Muscle of arm (tissue), 14 donors: ENCODE measurements around the gene ABCA1. TPM values are rescaled to one million over a fixed set of nuclear protein-coding genes. Genes with fewer than 3 reads are reported as not detected.
A peak's percentile ranks its signal among the peaks of the same experiment; 100 is the strongest.
"Not testable (repeated sequence)": the region's sequence is repeated elsewhere in the genome, so short reads cannot be mapped to it uniquely, and the experiment has no call there.

Experiments
- DNase-seq: peaks from one replicate; pipeline ENCODE4 v3.0.0-alpha.2; 2013
- long read RNA-seq, 11 donors: transcript quantifications; one replicate each; lab custom pipeline, GENCODE V29; 2026
- polyA plus RNA-seq, 12 donors: library from polyadenylated mRNA; unstranded; fragments of 120-200 nt; gene quantifications; one replicate each; pipeline ENCODE4 v1.2.1, GENCODE V29; 2013; ENCODE audit not compliant: insufficient read length in 12 of 12

Gene ABCA1, protein sequence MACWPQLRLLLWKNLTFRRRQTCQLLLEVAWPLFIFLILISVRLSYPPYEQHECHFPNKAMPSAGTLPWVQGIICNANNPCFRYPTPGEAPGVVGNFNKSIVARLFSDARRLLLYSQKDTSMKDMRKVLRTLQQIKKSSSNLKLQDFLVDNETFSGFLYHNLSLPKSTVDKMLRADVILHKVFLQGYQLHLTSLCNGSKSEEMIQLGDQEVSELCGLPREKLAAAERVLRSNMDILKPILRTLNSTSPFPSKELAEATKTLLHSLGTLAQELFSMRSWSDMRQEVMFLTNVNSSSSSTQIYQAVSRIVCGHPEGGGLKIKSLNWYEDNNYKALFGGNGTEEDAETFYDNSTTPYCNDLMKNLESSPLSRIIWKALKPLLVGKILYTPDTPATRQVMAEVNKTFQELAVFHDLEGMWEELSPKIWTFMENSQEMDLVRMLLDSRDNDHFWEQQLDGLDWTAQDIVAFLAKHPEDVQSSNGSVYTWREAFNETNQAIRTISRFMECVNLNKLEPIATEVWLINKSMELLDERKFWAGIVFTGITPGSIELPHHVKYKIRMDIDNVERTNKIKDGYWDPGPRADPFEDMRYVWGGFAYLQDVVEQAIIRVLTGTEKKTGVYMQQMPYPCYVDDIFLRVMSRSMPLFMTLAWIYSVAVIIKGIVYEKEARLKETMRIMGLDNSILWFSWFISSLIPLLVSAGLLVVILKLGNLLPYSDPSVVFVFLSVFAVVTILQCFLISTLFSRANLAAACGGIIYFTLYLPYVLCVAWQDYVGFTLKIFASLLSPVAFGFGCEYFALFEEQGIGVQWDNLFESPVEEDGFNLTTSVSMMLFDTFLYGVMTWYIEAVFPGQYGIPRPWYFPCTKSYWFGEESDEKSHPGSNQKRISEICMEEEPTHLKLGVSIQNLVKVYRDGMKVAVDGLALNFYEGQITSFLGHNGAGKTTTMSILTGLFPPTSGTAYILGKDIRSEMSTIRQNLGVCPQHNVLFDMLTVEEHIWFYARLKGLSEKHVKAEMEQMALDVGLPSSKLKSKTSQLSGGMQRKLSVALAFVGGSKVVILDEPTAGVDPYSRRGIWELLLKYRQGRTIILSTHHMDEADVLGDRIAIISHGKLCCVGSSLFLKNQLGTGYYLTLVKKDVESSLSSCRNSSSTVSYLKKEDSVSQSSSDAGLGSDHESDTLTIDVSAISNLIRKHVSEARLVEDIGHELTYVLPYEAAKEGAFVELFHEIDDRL (N-terminal part only)
- polyA plus RNA-seq, result 10 to 100 TPM in 1 of 12 donors, 1 to 10 TPM in 10, not detected in 1; 3.9 to 10.8 (median 6.0) TPM
- long read RNA-seq, donor 1, result 0 reads
- long read RNA-seq, donor 2, result 0 reads
- long read RNA-seq, donor 3, result 0 reads
- long read RNA-seq, donor 4, result 0 reads
- long read RNA-seq, donor 5, result 0 reads
- long read RNA-seq, donor 6, result 0 reads
- long read RNA-seq, donor 7, result 0 reads
- long read RNA-seq, donor 8, result 0 reads
- long read RNA-seq, donor 9, partial matches to known transcripts, result 11 of 16 reads
- long read RNA-seq, donor 9, other reads (novel, unspliced or antisense), result 5 of 16 reads
- long read RNA-seq, donor 10, result 0 reads
- long read RNA-seq, donor 11, result 0 reads

DNA sequence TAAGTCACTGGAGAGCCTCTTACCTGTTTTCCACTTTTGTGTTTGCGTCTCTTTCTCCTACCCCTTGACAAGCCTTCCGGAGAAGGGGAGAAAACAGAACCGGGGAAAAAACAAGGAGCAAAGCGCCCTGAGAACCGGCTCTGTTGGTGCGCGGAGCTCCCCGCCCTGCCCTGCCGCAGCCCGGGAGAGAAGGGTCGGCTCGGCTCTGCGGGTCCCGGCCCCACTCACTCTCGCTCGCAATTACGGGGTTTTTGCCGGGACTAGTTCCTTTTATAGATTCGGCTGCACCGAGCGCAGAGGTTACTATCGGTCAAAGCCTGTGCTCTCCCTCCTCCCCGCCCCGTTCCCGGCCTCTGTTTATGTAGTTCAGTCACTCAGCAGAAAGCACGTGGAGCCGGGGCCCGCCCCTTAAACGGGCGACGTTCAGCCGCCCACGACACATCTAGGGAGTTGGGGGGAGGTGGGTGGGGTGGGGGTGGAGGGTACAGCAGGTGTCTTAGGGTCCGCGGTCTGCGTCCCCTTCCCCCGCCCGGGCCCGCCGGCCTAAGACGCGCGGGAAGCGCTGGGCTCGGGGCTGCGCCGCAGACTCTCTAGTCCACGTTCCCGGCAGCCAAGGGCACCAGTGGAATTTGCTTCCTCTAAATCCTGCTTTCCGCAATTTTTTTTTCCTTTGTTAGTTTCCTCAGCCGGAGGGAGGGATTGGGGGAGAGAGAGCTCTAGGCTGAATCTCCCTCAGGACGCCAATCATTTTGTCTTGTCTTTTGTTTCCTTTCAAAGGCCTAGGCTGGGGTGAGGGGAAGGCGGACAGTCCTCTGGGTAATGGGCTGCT lies at the start of gene ABCA1:
Gene ABCA1 (minus strand): TSS at position 244 of the 829 bp plus-strand sequence. CDS start 24,476 bp downstream, outside the sequence.
- peak; percentile 89 for DNase-seq

DNA sequence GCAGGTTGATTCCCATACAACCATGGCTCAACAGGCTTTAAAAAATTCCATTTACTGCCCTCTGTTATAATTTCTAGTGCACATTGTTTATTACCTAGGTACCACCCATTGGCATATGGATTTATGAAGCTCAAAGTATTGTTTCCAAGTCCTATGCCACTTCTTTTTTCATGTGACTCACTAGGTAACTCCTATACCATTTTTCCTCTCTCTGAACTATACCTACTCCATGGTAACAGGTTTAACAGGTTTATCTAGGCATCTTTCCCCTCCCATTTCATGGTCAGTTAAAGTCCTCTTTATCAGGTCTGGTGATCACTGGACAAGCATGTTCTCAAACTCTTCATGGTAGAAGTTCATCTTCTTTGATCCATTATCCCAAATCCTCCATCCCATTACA lies 49.6 kb upstream of the ABCA1 start:
- no peak for DNase-seq

DNA sequence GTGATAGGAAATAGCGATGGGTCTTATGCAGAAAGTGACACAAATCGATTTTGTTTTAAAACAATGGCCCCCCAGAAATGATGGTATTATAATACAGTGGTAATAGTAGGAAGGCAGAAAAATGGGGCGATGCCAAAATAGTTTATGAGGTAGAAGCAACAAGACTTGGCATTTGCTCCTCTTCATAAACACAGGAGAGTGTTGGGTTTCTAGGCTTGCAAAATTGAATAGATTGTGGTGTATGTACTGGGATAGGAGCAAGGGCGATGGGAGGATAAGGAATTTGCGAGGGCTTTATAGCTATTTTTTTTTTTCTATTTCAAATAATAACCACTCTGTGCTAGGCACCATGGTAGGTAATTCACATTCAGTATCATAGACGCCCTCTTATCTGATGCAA lies 49.2 kb upstream of the ABCA1 start:
- DNase-seq, result no peak

DNA sequence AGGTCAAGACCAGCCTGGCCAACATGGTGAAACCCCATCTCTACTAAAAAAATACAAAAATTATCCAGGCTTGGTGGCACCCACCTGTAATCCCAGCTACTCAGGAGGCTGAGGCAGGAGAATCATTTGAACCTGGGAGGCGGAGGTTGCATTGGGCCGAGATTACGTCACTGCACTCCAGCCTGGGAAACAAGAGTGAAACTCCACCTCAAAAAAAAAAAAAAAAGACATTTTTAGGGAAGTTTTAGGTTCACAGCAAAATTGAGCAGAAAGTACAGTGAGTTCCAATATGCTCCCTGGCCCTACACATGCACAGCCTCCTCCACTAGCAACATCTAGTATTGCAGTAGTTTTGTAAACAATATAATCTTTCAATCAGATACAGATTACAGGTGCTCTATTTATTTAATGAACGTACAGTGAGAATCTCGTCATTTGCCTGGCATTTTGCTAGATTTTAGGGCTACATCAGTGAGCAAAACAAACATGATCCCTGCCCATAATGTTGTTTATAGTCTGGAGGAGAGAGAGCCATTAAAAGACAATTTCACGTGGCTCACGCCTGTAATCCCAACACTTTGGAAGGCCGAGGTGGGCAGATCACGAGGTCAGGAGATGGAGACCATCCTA lies 48.1 kb upstream of the ABCA1 start:
- DNase-seq, result not testable (repeated sequence)

DNA sequence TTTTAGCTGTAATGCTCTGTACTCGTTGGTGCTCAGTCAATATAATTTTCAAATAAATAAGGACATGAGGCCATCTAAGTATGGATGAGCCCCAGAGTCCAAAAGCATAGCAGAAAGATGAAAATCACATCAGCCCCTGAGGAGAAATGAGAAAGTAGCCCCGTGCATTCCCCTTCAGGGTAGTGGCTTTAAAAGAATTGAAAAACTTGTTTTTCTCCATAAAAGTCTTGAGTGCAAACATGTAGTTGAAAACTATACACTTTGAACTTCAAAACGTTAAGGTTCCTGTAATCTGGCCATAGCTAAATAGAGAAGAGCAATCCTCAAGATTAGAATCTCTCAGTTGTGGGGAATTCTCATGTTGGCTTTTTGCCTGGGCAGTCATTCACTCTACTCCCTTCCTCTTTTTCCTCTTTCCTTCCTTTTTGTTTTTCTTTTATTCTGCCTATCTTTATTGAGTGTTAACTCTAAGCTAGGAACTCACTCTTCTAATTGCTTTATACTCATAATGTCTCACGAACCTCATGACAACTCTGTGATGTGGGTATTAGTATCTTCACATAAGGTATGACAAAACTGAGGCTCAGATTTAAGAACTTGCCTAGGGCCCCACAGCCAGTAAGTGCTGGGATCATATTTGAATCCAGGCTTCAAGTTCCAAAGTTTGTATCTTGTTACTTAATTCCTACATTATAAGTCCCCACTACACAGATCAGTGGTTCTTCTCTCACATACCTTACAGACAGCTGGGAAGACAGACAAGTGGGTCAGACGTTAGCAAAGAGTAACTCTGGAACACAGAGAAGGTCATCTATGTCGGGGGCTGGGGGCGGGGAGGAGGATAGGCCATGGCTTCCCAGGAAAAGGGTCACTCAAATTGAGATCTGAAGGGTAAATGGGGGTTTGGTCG lies 46.4 kb upstream of the ABCA1 start:
- DNase-seq, result no peak

DNA sequence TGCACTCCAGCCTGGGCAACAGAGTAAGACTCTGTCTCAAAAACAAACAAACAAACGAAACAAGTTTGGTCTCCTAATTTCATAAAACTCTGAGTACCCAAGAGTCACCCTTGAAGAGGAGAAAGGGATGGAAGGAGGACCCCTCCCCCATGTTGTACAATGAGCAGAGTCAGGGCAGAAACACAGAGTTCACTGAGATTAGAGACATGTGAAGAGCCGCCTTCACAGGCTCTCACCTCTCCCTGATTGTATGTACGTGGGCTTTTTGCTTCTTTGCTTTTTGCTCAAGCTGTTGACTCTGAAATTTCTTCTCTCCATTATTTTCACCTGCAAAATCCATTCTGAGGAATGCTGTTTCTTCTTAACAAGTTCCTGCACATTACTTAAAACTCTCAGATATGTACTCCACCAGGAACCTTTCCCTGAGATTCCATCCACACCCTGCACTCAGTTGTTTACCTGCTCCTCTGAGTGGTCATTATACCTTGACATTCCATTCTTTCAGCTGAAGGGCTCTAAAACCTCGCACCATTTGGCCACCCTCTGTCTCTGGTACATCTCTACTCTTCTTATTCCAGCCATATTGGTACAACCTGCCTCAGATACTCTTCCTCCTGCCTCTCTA lies 44.4 kb upstream of the ABCA1 start:
- DNase-seq, result no peak

DNA sequence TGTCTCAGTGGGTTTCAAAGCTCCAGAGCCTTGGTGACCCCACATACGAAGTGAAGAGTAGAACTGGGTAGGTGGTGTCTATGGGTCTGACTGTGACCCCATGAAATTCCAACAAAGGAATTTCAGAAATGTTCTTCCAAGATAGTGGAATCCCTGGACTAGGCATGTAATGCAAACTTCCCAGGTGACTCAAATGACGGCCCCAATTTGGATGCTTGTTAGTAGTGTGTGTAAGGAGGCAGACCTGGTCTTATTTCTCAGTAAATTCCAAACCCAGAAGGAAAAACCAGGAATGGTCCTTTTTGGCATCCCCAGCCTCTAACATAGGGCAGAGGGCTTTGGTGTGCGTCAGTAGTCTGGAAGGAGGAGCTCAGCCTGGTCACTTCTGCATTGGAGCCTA lies 43.6 kb upstream of the ABCA1 start:
- DNase-seq, result no peak

DNA sequence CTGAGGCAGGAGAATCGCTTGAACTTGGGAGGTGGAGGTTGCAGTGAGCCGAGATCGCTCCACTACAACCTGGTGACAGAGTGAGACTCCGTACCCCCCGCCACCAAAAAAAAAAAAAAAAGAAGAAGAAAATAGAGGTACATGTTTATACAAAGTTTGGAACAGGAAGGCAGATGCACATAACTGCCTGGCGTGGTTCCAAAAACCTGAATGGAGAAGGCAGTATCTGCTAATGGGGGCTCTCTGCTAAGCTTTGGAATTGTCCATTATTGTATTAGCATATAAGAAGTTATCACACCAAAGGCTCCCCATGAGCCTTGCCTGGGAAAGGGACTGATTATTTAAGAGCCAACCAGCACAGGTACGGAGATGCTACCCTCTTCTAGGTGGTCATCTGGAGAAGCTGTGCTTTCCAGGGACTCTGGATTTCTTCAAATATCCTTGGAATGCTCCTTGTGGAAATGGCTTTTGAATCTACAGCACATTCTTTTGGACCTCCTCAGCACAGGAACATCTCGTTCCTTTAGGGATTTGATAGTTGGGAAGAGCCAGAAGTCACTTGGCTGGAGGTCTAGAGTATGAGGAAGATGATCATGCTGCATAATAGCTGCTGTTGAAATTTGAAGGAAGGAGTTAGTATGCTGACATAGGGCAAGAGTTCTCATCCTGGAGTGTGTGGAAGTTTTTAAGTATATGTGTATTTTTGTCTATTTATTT lies 42.5 kb upstream of the ABCA1 start:
- DNase-seq, result no peak

DNA sequence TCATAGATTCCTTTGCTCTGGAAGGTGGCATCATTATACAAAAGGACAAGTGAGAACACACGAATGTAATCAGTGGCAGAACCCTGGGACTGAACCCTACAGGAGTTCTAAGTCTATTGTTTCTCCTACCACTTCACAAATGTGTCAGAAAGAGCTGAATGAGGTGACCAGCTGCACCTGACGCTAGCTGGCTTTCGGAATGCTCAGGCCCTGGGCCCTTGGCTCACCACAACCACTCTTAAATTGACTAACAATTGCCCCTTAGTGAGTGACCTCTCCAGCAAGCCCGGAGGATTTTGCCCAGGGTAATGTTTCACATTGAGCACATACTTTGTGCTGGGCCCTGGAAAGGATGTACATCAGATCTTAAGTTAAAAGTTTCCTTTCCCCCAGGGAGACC lies 41.2 kb upstream of the ABCA1 start:
- DNase-seq, result no peak

DNA sequence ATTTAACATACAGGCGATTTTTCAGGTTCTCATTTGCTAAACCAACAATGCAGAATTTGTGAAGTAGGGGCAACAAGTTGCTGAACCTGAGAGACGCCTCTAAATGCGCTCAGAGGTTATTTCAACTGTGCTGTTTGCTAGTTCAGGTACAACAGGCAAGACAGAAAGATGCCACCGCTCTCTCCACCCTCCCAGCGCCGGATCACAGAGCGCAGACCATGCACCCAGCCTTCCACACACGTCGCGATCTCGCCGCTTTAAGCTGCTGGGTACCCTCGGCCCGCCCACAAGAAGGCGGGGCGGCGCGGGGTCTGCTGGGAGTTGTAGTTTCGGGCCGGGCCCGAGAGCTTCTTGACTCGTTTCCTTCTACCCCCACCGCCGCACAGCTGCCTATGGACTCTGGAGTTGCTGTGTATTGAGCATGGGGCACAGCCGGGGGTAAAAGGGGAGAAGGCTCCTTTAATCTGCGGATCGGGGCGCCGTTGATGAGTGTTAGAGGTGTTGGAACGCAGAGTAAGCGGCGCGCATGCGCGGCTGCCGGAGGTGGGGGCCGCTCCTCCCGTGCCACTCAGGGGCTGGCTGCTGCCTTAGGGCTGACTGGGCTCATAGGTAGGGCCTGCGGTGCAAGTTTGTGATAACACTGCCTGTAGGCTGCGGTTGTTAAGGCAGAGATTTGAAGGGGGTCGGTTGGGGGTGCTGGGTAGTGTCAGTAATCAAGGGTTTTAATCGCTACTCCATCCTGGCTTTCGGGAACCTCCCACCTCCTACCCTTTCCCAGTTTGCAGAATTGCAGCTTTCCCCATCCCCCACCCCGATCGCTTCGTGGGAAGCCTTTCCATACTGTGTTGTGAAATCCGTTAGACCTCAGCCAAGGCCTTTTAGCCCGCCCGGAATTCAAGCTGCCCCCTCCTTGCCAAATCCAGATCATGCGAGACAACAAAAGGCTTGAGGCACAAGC lies 40.3 kb upstream of the ABCA1 start:
- DNase-seq, result peak; percentile 89

DNA sequence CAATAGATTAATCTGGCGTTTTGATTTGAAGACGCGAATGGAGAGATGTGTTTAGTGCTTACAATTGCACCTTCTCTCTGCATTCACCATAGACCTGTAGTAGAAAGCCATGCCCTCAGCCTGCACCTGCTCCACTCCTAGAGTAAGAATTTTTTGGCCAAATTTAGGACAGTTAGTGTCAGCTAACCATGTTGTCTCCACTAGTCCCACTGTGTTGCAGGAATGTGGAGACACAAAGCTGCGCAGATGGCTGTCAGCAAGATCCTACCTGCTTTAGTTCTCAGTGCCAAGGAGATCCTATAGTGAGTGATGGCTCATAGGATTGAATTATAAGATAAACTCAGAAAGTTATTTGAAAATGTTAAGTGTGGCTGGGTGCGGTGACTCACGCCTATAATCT lies 35.1 kb upstream of the ABCA1 start:
- DNase-seq, result no peak

DNA sequence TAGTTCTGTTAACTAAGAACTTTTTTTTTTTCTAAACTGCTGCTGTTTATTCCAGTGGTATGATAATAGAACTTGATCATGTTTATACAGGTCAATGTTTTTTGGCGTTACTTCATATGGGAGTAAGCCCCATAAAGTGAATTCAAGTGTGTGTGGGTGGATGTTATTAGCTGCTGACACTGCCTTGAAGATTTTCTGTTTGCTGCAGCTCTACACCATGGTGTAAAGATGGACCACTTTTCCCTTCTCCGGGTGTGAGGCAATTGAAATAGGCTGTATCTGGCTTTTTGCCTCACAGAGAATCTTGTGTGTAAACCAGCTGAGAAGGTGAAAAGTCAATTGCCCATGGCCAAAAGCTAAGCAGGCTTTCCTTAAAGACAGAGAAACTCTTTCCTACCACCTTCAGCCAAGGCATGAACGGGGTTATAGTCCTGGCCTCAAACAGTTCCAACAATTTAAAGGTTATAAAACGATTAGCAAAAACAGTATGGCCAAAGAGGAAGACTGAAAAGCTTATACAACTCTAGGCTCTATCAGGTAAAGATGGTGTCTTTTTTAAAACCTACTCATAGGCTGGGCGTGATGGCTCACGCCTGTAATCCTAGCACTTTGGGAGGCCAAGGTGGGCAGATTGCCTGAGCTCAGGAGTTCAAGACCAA lies 33.9 kb upstream of the ABCA1 start:
- DNase-seq, result no peak

DNA sequence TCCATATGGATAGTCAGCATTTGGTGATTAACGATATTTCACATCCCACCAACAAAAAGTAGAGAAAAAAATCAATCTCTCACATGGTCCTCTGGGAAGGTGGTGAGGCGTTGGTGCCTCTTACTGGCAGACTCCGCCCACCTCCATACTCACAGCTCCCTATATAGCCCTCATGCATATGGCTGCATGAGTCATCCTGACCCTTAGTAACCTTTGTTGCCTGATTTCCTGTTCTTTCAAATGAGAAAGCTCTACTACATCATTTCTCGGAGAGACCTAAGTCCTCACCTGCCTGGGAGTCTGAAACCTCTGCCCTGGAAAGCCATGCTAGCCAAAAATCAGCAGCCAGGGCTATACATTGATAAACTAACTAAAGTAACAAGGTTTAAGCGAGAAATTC lies 33.3 kb upstream of the ABCA1 start:
- no peak for DNase-seq

DNA sequence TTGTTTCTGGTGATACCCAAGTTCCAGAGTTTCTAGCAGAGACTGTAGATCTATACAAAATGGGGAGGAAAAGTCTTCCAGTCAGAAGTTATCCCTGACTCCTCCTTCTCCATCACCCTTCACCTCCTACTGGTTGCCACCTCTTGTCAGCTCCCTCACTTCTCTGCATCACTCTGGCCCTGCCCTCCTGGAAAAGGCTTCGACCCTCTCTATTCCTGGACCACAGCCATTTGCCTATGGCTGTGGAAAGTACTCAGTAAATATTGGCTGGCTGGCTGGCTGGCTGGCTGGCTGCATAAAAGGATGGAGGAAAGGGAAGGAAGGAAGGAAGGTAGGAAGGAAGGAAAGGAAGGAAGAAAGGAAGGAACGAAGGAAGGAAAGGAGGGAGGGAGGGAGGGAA lies 32.7 kb upstream of the ABCA1 start:
- DNase-seq, result no peak

DNA sequence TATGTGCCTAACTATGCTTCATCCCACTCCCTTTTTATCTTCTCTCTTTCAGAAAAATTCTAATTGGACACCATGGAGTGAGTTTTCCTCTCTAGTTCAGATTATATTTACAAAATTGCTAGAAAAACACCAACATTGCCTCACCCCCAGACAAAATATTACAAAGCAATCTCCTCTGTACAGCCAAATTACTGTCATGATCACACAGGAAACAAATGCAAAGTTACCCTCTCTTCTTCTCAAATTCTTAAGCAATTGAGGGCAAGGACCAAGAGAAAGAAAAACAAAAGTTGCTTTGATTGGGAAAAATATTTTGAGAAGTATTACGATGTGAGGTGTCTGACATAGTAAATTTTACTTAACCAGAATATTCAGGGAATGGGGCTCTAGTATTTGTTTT lies 30.8 kb upstream of the ABCA1 start:
- no peak for DNase-seq

DNA sequence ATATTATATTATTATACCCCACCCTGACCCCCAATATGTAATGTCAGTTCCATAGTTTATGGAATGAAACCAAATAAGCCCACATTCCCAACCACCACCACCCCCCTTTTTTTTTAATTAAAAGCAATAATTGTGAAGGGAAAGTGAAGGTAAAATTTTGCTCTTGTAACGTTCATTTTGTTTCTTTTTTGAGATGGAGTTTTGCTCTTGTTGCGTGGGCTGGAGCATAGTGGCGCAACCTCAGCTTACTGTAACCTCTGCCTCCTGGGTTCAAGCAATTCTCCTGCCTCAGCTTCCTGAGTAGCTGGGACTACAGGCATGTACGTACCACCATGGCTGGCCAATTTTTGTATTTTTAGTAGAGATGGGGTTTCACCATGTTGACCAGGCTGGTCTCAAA lies 30.1 kb upstream of the ABCA1 start:
- DNase-seq, result not testable (repeated sequence)
